Gastrocnemius medialis (tissue), 4 donors: Measurements from ENCODE around the gene KCNIP1. TPM values are rescaled to one million over a fixed set of nuclear protein-coding genes. Genes with fewer than 3 reads are reported as not detected.

Experiments
- ATAC-seq, 2 donors: fragments of 150-250 bp; one replicate each; pipeline ENCODE4 v1.9.1; 2016
- DNase-seq, 2 donors: peaks; one replicate each; pipeline ENCODE4 v3.0.0-alpha.2; 2019
- H3K27ac ChIP-seq, 4 donors: fragments of 200-600 bp; sonication (generic); 1 replicate in 1 of 4; 2 replicates in 3 of 4; pipeline ENCODE4 v1.5.1; 2016 to 2018; ENCODE audit warnings: mild to moderate bottlenecking in 2 of 4, moderate library complexity in 1 of 4
- H3K27me3 ChIP-seq, 3 donors: fragments of 200-600 bp; sonication (generic) in 2 of 3; 1 replicate in 1 of 3; 2 replicates in 2 of 3; pipeline versions ENCODE4 v1.5.1 to v1.6.0; 2016 to 2019; ENCODE audit warnings: mild to moderate bottlenecking in 1 of 3, moderate library complexity in 1 of 3
- H3K36me3 ChIP-seq, 2 donors: fragments of 200-600 bp; sonication (generic) in 1 of 2; one replicate each; pipeline ENCODE4 v1.5.1; 2017 to 2018
- H3K4me1 ChIP-seq, 2 donors: fragments of 200-600 bp; sonication (generic) in 1 of 2; one replicate each; pipeline ENCODE4 v1.5.1; 2016 to 2017; ENCODE audit warnings: mild to moderate bottlenecking in 2 of 2
- H3K4me3 ChIP-seq, 4 donors: fragments of 200-600 bp; sonication (generic) in 3 of 4; 1 replicate in 1 of 4; 2 replicates in 3 of 4; pipeline ENCODE4 v1.5.1; 2016 to 2019; ENCODE audit warnings: mild to moderate bottlenecking in 2 of 4
- H3K9me3 ChIP-seq, 3 donors: fragments of 200-600 bp; sonication (generic) in 2 of 3; 1 replicate in 1 of 3; 2 replicates in 2 of 3; pipeline ENCODE4 v1.5.1; 2016 to 2019
- POLR2A ChIP-seq, 2 donors: fragments of 450-650 bp; IDR thresholded peaks; one replicate each; pipeline ENCODE4 v1.6.1; 2017; ENCODE audit warnings: antibody characterized with exemption in 2 of 2, mild to moderate bottlenecking in 2 of 2, moderate library complexity in 2 of 2
- in situ Hi-C, 4 donors: fragments of 200-750 bp; cut with MboI; loops; one replicate each; pipeline versions ENCODE4 v1.15.0 to v1.8.0; 2017; ENCODE audit warnings: low sequenced_read_pairs in 4 of 4
- intact Hi-C: fragments of 100-400 bp; cut with DNase I; formaldehyde crosslinking; loops from one replicate; pipeline ENCODE4 v1.15.1; 2023; ENCODE audit warnings: low total_unique reads
- total RNA-seq, 4 donors: library from RNA; depleted of rRNA; stranded (reverse); fragments of >200 nt; gene quantifications; one replicate each; pipeline versions ENCODE4 v1.1.0 to v1.2.3, GENCODE V29; 2016
- TF ChIP-seq, protein P1 (sequence below), 5 experiments: fragments of 450-650 bp in 3 of 5; fragments of 200-600 bp in 2 of 5; sonication (generic) in 2 of 5; IDR thresholded peaks in 4 of 5; conservative IDR thresholded peaks in 1 of 5; 1 replicate in 4 of 5; 2 replicates in 1 of 5; pipeline ENCODE4 v1.5.1; 2016 to 2019; ENCODE audit warnings: antibody characterized with exemption in 5 of 5, mild to moderate bottlenecking in 3 of 5, moderate library complexity in 3 of 5

Gene KCNIP1
- total RNA-seq, 4 donors from 2014 or later = not detected

- no peaks in the 10 kb centered on the region for H3K9me3 ChIP-seq
- no peak overlapping the region for H3K4me3 ChIP-seq
- ATAC-seq = no peak
- H3K36me3 ChIP-seq = no peaks in the 10 kb centered on the region
- no peak for DNase-seq
- H3K27ac ChIP-seq = no peak overlapping the region
- intact Hi-C loops (loop anchor here (10.0 kb wide), 1 partner anchor 411 kb away; no protein-coding TSS in a partner anchor), in situ Hi-C loops (no loop called here)
- H3K4me1 ChIP-seq = peaks cover 4 to 8% of the 10 kb centered on the region in 2 donors
- TF ChIP-seq POLR2A (IDR thresholded peaks at IDR 0.05) = no peak
- TF ChIP-seq, protein P1, sequence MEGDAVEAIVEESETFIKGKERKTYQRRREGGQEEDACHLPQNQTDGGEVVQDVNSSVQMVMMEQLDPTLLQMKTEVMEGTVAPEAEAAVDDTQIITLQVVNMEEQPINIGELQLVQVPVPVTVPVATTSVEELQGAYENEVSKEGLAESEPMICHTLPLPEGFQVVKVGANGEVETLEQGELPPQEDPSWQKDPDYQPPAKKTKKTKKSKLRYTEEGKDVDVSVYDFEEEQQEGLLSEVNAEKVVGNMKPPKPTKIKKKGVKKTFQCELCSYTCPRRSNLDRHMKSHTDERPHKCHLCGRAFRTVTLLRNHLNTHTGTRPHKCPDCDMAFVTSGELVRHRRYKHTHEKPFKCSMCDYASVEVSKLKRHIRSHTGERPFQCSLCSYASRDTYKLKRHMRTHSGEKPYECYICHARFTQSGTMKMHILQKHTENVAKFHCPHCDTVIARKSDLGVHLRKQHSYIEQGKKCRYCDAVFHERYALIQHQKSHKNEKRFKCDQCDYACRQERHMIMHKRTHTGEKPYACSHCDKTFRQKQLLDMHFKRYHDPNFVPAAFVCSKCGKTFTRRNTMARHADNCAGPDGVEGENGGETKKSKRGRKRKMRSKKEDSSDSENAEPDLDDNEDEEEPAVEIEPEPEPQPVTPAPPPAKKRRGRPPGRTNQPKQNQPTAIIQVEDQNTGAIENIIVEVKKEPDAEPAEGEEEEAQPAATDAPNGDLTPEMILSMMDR (IDR thresholded peaks at IDR 0.05 in 4 of 5, conservative IDR thresholded peaks at IDR 0.05 in 1 of 5) = no peak
- H3K27me3 ChIP-seq = no peaks in the 10 kb centered on the region
Measured at GRCh38 chr5:170635706-170636105, 131.9 kb downstream of the KCNIP1 start.

DNA sequence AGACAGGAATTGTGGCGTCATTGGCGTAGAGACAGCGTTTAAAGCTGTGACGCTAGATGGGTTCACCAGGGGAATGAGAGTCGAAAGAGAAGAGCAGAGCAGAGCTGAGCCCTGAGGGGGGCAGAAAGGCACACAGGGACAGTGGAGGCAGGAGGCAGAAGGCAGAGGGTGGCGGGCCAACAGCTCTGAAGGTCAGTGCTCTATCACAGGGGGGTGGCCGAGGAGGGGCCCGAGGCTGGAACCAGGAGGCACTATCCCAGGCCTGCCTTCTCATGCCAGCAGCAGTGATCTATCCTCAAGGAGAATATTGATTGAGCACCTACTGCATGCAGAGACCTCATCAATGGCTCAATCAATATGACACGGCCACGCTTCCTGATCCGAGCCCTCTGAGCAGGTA is 132.4 kb downstream of the KCNIP1 start:
- Histone ChIP-seq H3K27me3 (no peaks in the 10 kb centered on the region), H3K4me3 (no peak overlapping the region), H3K4me1 (peaks cover 4 to 8% of the 10 kb centered on the region in 2 donors), H3K27ac (no peak overlapping the region), H3K9me3 (no peaks in the 10 kb centered on the region), H3K36me3 (no peaks in the 10 kb centered on the region)
- intact Hi-C loops = loop anchor here (10.0 kb wide), 1 partner anchor 411 kb away; no protein-coding TSS in a partner anchor
- in situ Hi-C loops = no loop called here
- ATAC-seq (no peak), DNase-seq (no peak)
- TF ChIP-seq, protein P1 (IDR thresholded peaks at IDR 0.05 in 4 of 5, conservative IDR thresholded peaks at IDR 0.05 in 1 of 5) = no peak
- no peak for TF ChIP-seq POLR2A (IDR thresholded peaks at IDR 0.05)

DNA sequence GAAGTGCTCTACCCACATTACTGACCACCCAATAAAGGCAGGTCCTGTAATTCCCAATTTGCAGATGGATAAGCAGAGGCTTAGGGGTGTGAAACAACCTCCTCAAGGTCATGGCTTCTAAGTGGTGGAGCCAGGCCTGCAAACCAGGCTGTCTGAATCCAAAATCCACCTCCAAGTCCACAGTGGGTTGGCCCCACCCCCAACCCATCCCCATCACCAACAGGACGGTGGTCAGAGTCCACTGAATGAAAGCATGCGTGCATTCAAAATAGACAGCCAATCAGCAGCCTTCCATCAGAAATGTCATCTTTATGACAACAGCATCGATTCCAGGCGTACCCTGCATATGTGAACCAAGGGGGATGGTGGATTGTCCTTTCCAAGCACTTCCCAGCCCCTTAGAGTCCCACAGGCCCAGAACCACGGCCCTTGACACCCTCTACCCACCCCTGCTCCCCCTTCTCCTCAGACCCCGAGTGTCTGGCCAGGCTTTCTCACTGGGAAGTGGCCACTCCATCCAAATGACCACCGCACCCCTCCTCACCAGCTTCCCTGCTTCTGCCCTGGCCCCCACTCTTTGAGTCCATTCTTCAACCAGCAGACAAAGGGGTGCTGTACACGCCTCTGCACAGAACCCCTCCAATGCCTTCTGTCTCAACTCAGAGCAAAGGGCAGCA is 133.1 kb downstream of the KCNIP1 start:
- Histone ChIP-seq H3K27ac (no peak overlapping the region), H3K9me3 (no peaks in the 10 kb centered on the region)
- in situ Hi-C loops = no loop called here

GRCh38 chr5:170638051-170638450 is 134.2 kb downstream of the KCNIP1 start:
- no peaks in the 10 kb centered on the region for H3K36me3 ChIP-seq
- H3K4me3 ChIP-seq = no peak overlapping the region
- H3K4me1 ChIP-seq = peaks cover 4 to 8% of the 10 kb centered on the region in 2 donors
- ATAC-seq (no peak), DNase-seq (no peak)
- H3K9me3 ChIP-seq = no peaks in the 10 kb centered on the region
- no peak overlapping the region for H3K27ac ChIP-seq
- no peak for TF ChIP-seq POLR2A (IDR thresholded peaks at IDR 0.05)
- TF ChIP-seq, protein P1 (IDR thresholded peaks at IDR 0.05 in 4 of 5, conservative IDR thresholded peaks at IDR 0.05 in 1 of 5) = no peak
- no peaks in the 10 kb centered on the region for H3K27me3 ChIP-seq
- intact Hi-C loops = loop anchor here (10.0 kb wide), 1 partner anchor 413 kb away; no protein-coding TSS in a partner anchor
- in situ Hi-C loops = no loop called here

More for the DNA sequence above, 133.1 kb downstream of the KCNIP1 start:
- ATAC-seq (no peak), DNase-seq (no peak)
- H3K4me3 ChIP-seq = no peak overlapping the region
- TF ChIP-seq, protein P1 (IDR thresholded peaks at IDR 0.05 in 4 of 5, conservative IDR thresholded peaks at IDR 0.05 in 1 of 5) = no peak
- TF ChIP-seq POLR2A (IDR thresholded peaks at IDR 0.05) = no peak
- intact Hi-C loops = loop anchor here (10.0 kb wide), 1 partner anchor 412 kb away; no protein-coding TSS in a partner anchor
- peaks cover 4 to 8% of the 10 kb centered on the region in 2 donors for H3K4me1 ChIP-seq
- H3K36me3 ChIP-seq = no peaks in the 10 kb centered on the region
- no peaks in the 10 kb centered on the region for H3K27me3 ChIP-seq
